ENCODE data around the gene TCF4.

Gene TCF4

DNA sequence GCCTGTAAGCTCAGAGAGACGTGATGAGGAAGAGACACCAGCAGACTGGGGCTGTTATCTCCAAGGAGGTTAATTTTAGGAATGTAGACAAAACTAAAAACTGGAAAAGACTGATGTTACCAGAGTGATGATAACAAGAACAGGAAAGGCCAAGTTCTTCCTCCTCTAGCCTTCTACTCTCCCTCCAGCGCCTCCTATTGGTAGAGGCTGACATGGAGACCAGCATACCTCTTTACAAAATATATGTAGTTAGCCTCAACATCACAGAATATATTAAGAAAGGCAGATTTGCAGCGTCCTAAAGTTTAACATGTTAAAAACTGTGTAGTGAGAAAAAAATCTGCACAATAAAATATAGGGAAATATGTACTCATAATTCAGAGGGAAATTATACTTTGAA lies 66.0 kb downstream of the TCF4 start:
- ATAC-seq = no peak
- TF ChIP-seq, protein P1, sequence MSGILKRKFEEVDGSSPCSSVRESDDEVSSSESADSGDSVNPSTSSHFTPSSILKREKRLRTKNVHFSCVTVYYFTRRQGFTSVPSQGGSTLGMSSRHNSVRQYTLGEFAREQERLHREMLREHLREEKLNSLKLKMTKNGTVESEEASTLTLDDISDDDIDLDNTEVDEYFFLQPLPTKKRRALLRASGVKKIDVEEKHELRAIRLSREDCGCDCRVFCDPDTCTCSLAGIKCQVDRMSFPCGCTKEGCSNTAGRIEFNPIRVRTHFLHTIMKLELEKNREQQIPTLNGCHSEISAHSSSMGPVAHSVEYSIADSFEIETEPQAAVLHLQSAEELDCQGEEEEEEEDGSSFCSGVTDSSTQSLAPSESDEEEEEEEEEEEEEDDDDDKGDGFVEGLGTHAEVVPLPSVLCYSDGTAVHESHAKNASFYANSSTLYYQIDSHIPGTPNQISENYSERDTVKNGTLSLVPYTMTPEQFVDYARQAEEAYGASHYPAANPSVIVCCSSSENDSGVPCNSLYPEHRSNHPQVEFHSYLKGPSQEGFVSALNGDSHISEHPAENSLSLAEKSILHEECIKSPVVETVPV (CRISPR knock-in tag; IDR thresholded peaks at IDR 0.05) = no peak
- TF ChIP-seq TCF4 (CRISPR knock-in tag; IDR thresholded peaks at IDR 0.05; ENCODE audit: borderline replicate concordance) = no peak
- TF ChIP-seq ISL1 (CRISPR knock-in tag; IDR thresholded peaks at IDR 0.05) = no peak
- TF ChIP-seq PPARA (CRISPR knock-in tag; IDR thresholded peaks at IDR 0.05; ENCODE audit: borderline replicate concordance) = no peak
- TF ChIP-seq ZNF70 (CRISPR knock-in tag; IDR thresholded peaks at IDR 0.05) = no peak
- no peak for TF ChIP-seq OSR1 (CRISPR knock-in tag; IDR thresholded peaks at IDR 0.05)
- TF ChIP-seq ZC3H10 (CRISPR knock-in tag; IDR thresholded peaks at IDR 0.05) = no peak
- TF ChIP-seq, protein P2, sequence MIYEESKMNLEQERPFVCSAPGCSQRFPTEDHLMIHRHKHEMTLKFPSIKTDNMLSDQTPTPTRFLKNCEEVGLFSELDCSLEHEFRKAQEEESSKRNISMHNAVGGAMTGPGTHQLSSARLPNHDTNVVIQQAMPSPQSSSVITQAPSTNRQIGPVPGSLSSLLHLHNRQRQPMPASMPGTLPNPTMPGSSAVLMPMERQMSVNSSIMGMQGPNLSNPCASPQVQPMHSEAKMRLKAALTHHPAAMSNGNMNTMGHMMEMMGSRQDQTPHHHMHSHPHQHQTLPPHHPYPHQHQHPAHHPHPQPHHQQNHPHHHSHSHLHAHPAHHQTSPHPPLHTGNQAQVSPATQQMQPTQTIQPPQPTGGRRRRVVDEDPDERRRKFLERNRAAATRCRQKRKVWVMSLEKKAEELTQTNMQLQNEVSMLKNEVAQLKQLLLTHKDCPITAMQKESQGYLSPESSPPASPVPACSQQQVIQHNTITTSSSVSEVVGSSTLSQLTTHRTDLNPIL (CRISPR knock-in tag; IDR thresholded peaks at IDR 0.05; ENCODE audit: low read depth) = no peak

- TF ChIP-seq ESRRG (CRISPR knock-in tag; IDR thresholded peaks at IDR 0.05) (no peak), TCF4 (CRISPR knock-in tag; IDR thresholded peaks at IDR 0.05; ENCODE audit: borderline replicate concordance) (no peak), OSR1 (CRISPR knock-in tag; IDR thresholded peaks at IDR 0.05) (no peak), PPARA (CRISPR knock-in tag; IDR thresholded peaks at IDR 0.05; ENCODE audit: borderline replicate concordance) (no peak), CSDC2 (CRISPR knock-in tag; IDR thresholded peaks at IDR 0.05) (no peak)
- TF ChIP-seq, protein P1 (CRISPR knock-in tag; IDR thresholded peaks at IDR 0.05) = no peak
- no peak for ATAC-seq
Observed at GRCh38 chr18:55517055-55517454, 70.9 kb downstream of the TCF4 start.

DNA sequence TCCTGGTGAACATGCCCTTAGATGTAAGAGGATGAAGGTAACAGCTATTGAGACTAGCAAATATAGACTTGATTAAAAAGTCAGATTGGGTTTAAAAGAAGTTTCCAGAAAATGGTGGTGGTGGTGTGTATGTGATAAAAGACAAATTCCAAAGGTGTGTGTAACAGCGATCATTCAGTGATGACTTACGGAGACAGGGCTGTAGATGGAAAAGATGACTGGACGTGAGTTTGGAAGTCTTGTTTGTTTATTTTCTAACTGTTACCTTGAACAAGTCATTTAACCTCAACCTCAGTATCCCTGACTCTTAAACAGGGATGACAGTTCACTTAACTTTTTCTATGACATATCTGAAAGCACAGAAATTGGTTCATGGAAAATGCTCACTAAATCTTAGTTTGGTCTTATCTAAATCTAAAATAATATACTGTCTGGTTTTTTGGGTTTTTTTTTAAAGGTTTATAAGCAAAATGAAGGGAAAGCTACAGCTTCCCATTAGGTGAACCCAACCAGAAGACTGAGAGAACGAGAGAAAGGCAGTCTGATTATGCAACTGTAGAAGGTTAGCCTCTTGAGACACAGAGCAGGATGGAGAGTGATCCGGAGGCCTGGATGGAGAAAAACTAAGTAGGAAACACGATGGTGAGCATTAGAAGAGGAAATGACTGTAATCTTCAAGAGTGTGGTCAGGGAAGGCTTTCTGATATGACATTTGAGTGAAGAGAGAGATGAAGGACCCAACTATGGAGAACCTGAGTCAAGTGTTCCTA lies 71.9 kb downstream of the TCF4 start:
- TF ChIP-seq ESRRG (CRISPR knock-in tag; IDR thresholded peaks at IDR 0.05) = no peak
- no peak for TF ChIP-seq ZC3H10 (CRISPR knock-in tag; IDR thresholded peaks at IDR 0.05)
- TF ChIP-seq OSR1 (CRISPR knock-in tag; IDR thresholded peaks at IDR 0.05) = no peak
- TF ChIP-seq ARNTL (CRISPR knock-in tag; IDR thresholded peaks at IDR 0.05; ENCODE audit: borderline replicate concordance, low read depth) = no peak
- TF ChIP-seq, protein P3, sequence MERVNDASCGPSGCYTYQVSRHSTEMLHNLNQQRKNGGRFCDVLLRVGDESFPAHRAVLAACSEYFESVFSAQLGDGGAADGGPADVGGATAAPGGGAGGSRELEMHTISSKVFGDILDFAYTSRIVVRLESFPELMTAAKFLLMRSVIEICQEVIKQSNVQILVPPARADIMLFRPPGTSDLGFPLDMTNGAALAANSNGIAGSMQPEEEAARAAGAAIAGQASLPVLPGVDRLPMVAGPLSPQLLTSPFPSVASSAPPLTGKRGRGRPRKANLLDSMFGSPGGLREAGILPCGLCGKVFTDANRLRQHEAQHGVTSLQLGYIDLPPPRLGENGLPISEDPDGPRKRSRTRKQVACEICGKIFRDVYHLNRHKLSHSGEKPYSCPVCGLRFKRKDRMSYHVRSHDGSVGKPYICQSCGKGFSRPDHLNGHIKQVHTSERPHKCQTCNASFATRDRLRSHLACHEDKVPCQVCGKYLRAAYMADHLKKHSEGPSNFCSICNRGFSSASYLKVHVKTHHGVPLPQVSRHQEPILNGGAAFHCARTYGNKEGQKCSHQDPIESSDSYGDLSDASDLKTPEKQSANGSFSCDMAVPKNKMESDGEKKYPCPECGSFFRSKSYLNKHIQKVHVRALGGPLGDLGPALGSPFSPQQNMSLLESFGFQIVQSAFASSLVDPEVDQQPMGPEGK (CRISPR knock-in tag; IDR thresholded peaks at IDR 0.05; ENCODE audit: borderline replicate concordance) = no peak
- TF ChIP-seq, protein P2 (CRISPR knock-in tag; IDR thresholded peaks at IDR 0.05; ENCODE audit: low read depth) = no peak
- ATAC-seq = no peak

GRCh38 chr18:55515214-55515613 lies 72.8 kb downstream of the TCF4 start:
- ATAC-seq = no peak
- TF ChIP-seq OSR1 (CRISPR knock-in tag; IDR thresholded peaks at IDR 0.05) = no peak
- TF ChIP-seq TCF4 (CRISPR knock-in tag; IDR thresholded peaks at IDR 0.05; ENCODE audit: borderline replicate concordance) = no peak
- TF ChIP-seq PPARA (CRISPR knock-in tag; IDR thresholded peaks at IDR 0.05; ENCODE audit: borderline replicate concordance) = no peak
- no peak for TF ChIP-seq TOX (CRISPR knock-in tag; IDR thresholded peaks at IDR 0.05; ENCODE audit: borderline replicate concordance)
- no peak for TF ChIP-seq ZFP3 (CRISPR knock-in tag; IDR thresholded peaks at IDR 0.05)
- no peak for TF ChIP-seq GLIS3 (CRISPR knock-in tag; IDR thresholded peaks at IDR 0.05)
- no peak for TF ChIP-seq RARB (CRISPR knock-in tag; IDR thresholded peaks at IDR 0.05)
- TF ChIP-seq ZC3H10 (CRISPR knock-in tag; IDR thresholded peaks at IDR 0.05) = no peak
- TF ChIP-seq, protein P3 (CRISPR knock-in tag; IDR thresholded peaks at IDR 0.05; ENCODE audit: borderline replicate concordance) = no peak
- no peak for TF ChIP-seq CSDC2 (CRISPR knock-in tag; IDR thresholded peaks at IDR 0.05)
- TF ChIP-seq, protein P2 (CRISPR knock-in tag; IDR thresholded peaks at IDR 0.05; ENCODE audit: low read depth) = no peak
- no peak for TF ChIP-seq ZFP30 (CRISPR knock-in tag; IDR thresholded peaks at IDR 0.05)
- TF ChIP-seq SNAI2 (CRISPR knock-in tag; IDR thresholded peaks at IDR 0.05) = no peak
- TF ChIP-seq ISL1 (CRISPR knock-in tag; IDR thresholded peaks at IDR 0.05) = no peak
- TF ChIP-seq BACH2 (CRISPR knock-in tag; IDR thresholded peaks at IDR 0.05; ENCODE audit: borderline replicate concordance) = no peak
- no peak for TF ChIP-seq ZNF70 (CRISPR knock-in tag; IDR thresholded peaks at IDR 0.05)
- TF ChIP-seq, protein P1 (CRISPR knock-in tag; IDR thresholded peaks at IDR 0.05) = no peak
- TF ChIP-seq ZNF565 (CRISPR knock-in tag; conservative IDR thresholded peaks at IDR 0.05; ENCODE audit: low read depth) = no peak
- no peak for TF ChIP-seq ZNF8 (CRISPR knock-in tag; IDR thresholded peaks at IDR 0.05)

All from SK-N-SH treated with all-trans-retinoic acid at 6 μM for 48 hours (cell line).